IMR-90 (cell line): ENCODE data around the gene NELL1. TPM values are rescaled to one million over a fixed set of nuclear protein-coding genes. Genes with fewer than 3 reads are reported as not detected.

ENCODE experiments used
- ATAC-seq: fragments of 200-7000 bp; cut with Tn5 transposase; 2 replicates; pipeline ENCODE4 v1.9.1; 2020; ENCODE audit warnings: low read depth, mild to moderate bottlenecking, moderate library complexity
- BruUV-seq: library from RNA; stranded (reverse); fragments of 400-500 nt; replicated peaks from 2 replicates; lab custom pipeline; 2021; lab: Mats Ljungman, UMichigan
- CTCF ChIA-PET: fragments of 300-600 bp; formaldehyde crosslinking; extraction: SDS; loops from one replicate; lab custom pipeline; 2021; ENCODE audit warnings: antibody characterized with exemption; lab: Yijun Ruan, JAX
- POLR2A ChIA-PET: fragments of 300-600 bp; sonication (Branson Sonifier 250); formaldehyde crosslinking; loops from one replicate; lab custom pipeline; 2022; ENCODE audit warnings: antibody characterized with exemption; ENCODE audit not compliant: unreplicated experiment; lab: Charles Lee
- DNase-seq: peaks from one replicate; pipeline ENCODE4 v3.0.0; 2013
- H2AFZ ChIP-seq: replicated peaks from 2 replicates; pipeline ENCODE3; 2013; ENCODE audit warnings: low read length, mild to moderate bottlenecking; ENCODE audit not compliant: poor library complexity
- H2AK5ac ChIP-seq: 2 replicates; pipeline ENCODE4 v1.6.1; 2013; ENCODE audit warnings: low read depth, low read length, inconsistent platforms
- H2AK9ac ChIP-seq: replicated peaks from 2 replicates; pipeline ENCODE3; 2013; ENCODE audit warnings: mild to moderate bottlenecking, low read depth, low read length, moderate library complexity; ENCODE audit not compliant: poor library complexity
- H2BK120ac ChIP-seq: 2 replicates; pipeline ENCODE4 v1.6.1; 2013; ENCODE audit warnings: low read depth, low read length, inconsistent platforms
- H2BK15ac ChIP-seq: 3 replicates; pipeline ENCODE4 v1.6.1; 2013; ENCODE audit warnings: low read depth, low read length, inconsistent platforms
- H2BK20ac ChIP-seq: 2 replicates; pipeline ENCODE4 v1.6.1; 2013; ENCODE audit warnings: low read depth, mild to moderate bottlenecking, inconsistent platforms, low read length, moderate library complexity
- H2BK5ac ChIP-seq: 2 replicates; pipeline ENCODE4 v1.6.1; 2013; ENCODE audit warnings: mild to moderate bottlenecking, low read depth, low read length, inconsistent platforms; ENCODE audit not compliant: poor library complexity, severe bottlenecking
- H3K14ac ChIP-seq: replicated peaks from 2 replicates; pipeline ENCODE4 v1.6.1; 2013; ENCODE audit warnings: low read depth, low read length, inconsistent platforms
- H3K18ac ChIP-seq: 2 replicates; pipeline ENCODE4 v1.6.1; 2013; ENCODE audit warnings: low read depth, low read length, control low read depth
- H3K23ac ChIP-seq: 2 replicates; pipeline ENCODE4 v1.6.1; 2013; ENCODE audit warnings: low read depth, low read length, inconsistent platforms
- H3K27ac ChIP-seq: 2 replicates; pipeline ENCODE4 v1.5.1; 2013; ENCODE audit warnings: mild to moderate bottlenecking, control low read depth, low read length; ENCODE audit not compliant: insufficient read depth
- H3K27me3 ChIP-seq: 2 replicates; pipeline ENCODE4 v1.6.1; 2013; ENCODE audit warnings: low read length; ENCODE audit not compliant: control insufficient read depth, insufficient read depth
- H3K36me3 ChIP-seq: 2 replicates; pipeline ENCODE4 v1.6.1; 2013; ENCODE audit warnings: low read length, mixed read lengths; ENCODE audit not compliant: control insufficient read depth, insufficient read depth
- H3K4ac ChIP-seq: 2 replicates; pipeline ENCODE4 v1.6.1; 2013; ENCODE audit warnings: low read depth, low read length, inconsistent platforms
- H3K4me1 ChIP-seq: 2 replicates; pipeline ENCODE4 v1.6.1; 2013; ENCODE audit warnings: low read length, mixed read lengths; ENCODE audit not compliant: control insufficient read depth, insufficient read depth
- H3K4me2 ChIP-seq: 2 replicates; pipeline ENCODE4 v1.6.1; 2013; ENCODE audit warnings: low read depth, mild to moderate bottlenecking, control low read depth, low read length, moderate library complexity
- H3K4me3 ChIP-seq: 2 replicates; pipeline ENCODE4 v1.5.1; 2013; ENCODE audit warnings: low read depth, mild to moderate bottlenecking, control low read depth, low read length, moderate library complexity; ENCODE audit not compliant: insufficient read depth
- H3K56ac ChIP-seq: 2 replicates; pipeline ENCODE4 v1.6.1; 2013; ENCODE audit warnings: low read length, inconsistent platforms; ENCODE audit not compliant: insufficient read depth; ENCODE audit errors: extremely low read depth
- H3K79me1 ChIP-seq, 2 experiments: 2 replicates each; pipeline ENCODE4 v1.6.1; 2013; ENCODE audit warnings: low read length in 2 of 2, inconsistent platforms in 1 of 2, low read depth in 1 of 2
- H3K9ac ChIP-seq: 2 replicates; pipeline ENCODE4 v1.6.1; 2013; ENCODE audit warnings: low read depth, low read length, control low read depth
- H3K9me1 ChIP-seq: 2 replicates; pipeline ENCODE4 v1.6.1; 2013; ENCODE audit warnings: low read length, inconsistent platforms; ENCODE audit not compliant: insufficient read depth
- H3K9me3 ChIP-seq: 2 replicates; pipeline ENCODE4 v1.6.1; 2013; ENCODE audit warnings: low read length; ENCODE audit not compliant: control insufficient read depth, insufficient read depth
- H4K20me1 ChIP-seq: 2 replicates; pipeline ENCODE4 v1.6.1; 2013; ENCODE audit warnings: low read length, inconsistent platforms; ENCODE audit not compliant: insufficient read depth
- H4K5ac ChIP-seq: 2 replicates; pipeline ENCODE4 v1.6.1; 2013; ENCODE audit warnings: mild to moderate bottlenecking, low read depth, low read length, control low read depth
- H4K8ac ChIP-seq, 2 experiments: 2 replicates each; pipeline ENCODE4 v1.6.1; 2013; ENCODE audit warnings: low read depth in 2 of 2, low read length in 2 of 2, control low read depth in 1 of 2, inconsistent platforms in 1 of 2
- H4K91ac ChIP-seq: 2 replicates; pipeline ENCODE4 v1.6.1; 2013; ENCODE audit warnings: low read depth, low read length, inconsistent platforms; ENCODE audit not compliant: insufficient read depth
- BHLHE40 ChIP-seq: fragments of 150-350 bp; IDR thresholded peaks from 2 replicates; pipeline ENCODE4 v1.6.1; 2016; ENCODE audit warnings: mild to moderate bottlenecking, low read depth, low read length
- CEBPB ChIP-seq: IDR thresholded peaks from 2 replicates; pipeline ENCODE4 v1.6.1; 2012; ENCODE audit warnings: low read depth, low read length, improper control_type of control experiment
- FOS ChIP-seq: fragments of 150-350 bp; IDR thresholded peaks from 2 replicates; pipeline ENCODE4 v1.6.1; 2016; ENCODE audit warnings: low read depth, low read length
- MAZ ChIP-seq: IDR thresholded peaks from 2 replicates; pipeline ENCODE4 v1.6.1; 2012; ENCODE audit warnings: low read depth, mild to moderate bottlenecking, low read length, improper control_type of control experiment, moderate library complexity, borderline replicate concordance
- POLR2A ChIP-seq: IDR thresholded peaks from 2 replicates; pipeline ENCODE4 v1.6.1; 2012; ENCODE audit warnings: mild to moderate bottlenecking, low read depth, low read length
- RCOR1 ChIP-seq: IDR thresholded peaks from 2 replicates; pipeline ENCODE4 v1.6.1; 2012; ENCODE audit warnings: mild to moderate bottlenecking, low read length, improper control_type of control experiment; ENCODE audit not compliant: insufficient replicate concordance
- RFX5 ChIP-seq: IDR thresholded peaks from 2 replicates; pipeline ENCODE4 v1.8.0; 2012; ENCODE audit warnings: low read depth, mild to moderate bottlenecking, low read length, moderate library complexity
- dilution Hi-C: fragments of 300-500 bp; cut with HindIII; formaldehyde crosslinking; loops from one replicate; pipeline ENCODE4 v1.14.3; 2018; ENCODE audit warnings: low sequenced_read_pairs; ENCODE audit not compliant: unreplicated experiment
- in situ Hi-C: fragments of 300-500 bp; cut with MboI; formaldehyde crosslinking; loops from 3 replicates; pipeline ENCODE4 v1.14.3; 2019; ENCODE audit warnings: low sequenced_read_pairs, inconsistent platforms, mixed read lengths
- intact Hi-C: fragments of 100-400 bp; cut with micrococcal nuclease; formaldehyde crosslinking; loops from 2 replicates; pipeline ENCODE4 v1.10.0; 2022
- polyA plus RNA-seq, 3 experiments: library from polyadenylated mRNA; depleted of rRNA; stranded (reverse); fragments of >200 nt; gene quantifications; 2 replicates each; pipeline ENCODE4 v1.2.3, GENCODE V29; 2012; ENCODE audit warnings: low replicate concordance in 1 of 3
- total RNA-seq: library from RNA; depleted of rRNA; stranded (reverse); fragments of >200 nt; gene quantifications from 2 replicates; pipeline ENCODE4 v1.2.3, GENCODE V29; 2012

NELL1 gene
- total and polyA plus RNA-seq, 2 of the 4 experiments (the other 2 are of a cell fraction) = not detected

- H3K27ac ChIP-seq = no peak overlapping the region
- no peak overlapping the region for H3K14ac ChIP-seq
- CTCF ChIA-PET = no interaction called here
- no peak overlapping the region for H2BK15ac ChIP-seq
- no peak overlapping the region for H4K8ac ChIP-seq
- in situ Hi-C loops (no loop called here), intact Hi-C loops (no loop called here), dilution Hi-C loops (no loop called here)
- no peak overlapping the region for H2AK5ac ChIP-seq
- H3K4me2 ChIP-seq = no peak overlapping the region
- no peak overlapping the region for H2AFZ ChIP-seq
- H3K4ac ChIP-seq = no peak overlapping the region
- H3K9ac ChIP-seq = no peak overlapping the region
- H3K79me1 ChIP-seq = no peaks in the 10 kb centered on the region
- no peaks in the 10 kb centered on the region for H3K9me1 ChIP-seq
- H4K20me1 ChIP-seq = no peaks in the 10 kb centered on the region
- DNase-seq = no peak
- BruUV-seq = no TSS peak
- H4K91ac ChIP-seq = no peak overlapping the region
- POLR2A ChIA-PET = no interaction called here
- no peak overlapping the region for H3K56ac ChIP-seq
- no peak overlapping the region for H4K5ac ChIP-seq
- no peak overlapping the region for H2BK20ac ChIP-seq
- no peak for ATAC-seq
- H2AK9ac ChIP-seq = no peak overlapping the region
- no peak overlapping the region for H3K18ac ChIP-seq
- H3K4me3 ChIP-seq = no peak overlapping the region
- no peaks in the 10 kb centered on the region for H3K4me1 ChIP-seq
- H2BK120ac ChIP-seq = no peak overlapping the region
- H3K23ac ChIP-seq = no peak overlapping the region
- no peak overlapping the region for H2BK5ac ChIP-seq
- H3K9me3 ChIP-seq = peaks cover 12% of the 10 kb centered on the region
- no peaks in the 10 kb centered on the region for H3K36me3 ChIP-seq
- no peaks in the 10 kb centered on the region for H3K27me3 ChIP-seq
- TF ChIP-seq POLR2A (no peak), CEBPB (no peak), MAZ (no peak), RFX5 (no peak), RCOR1 (no peak), BHLHE40 (no peak), FOS (no peak)
Measured at GRCh38 chr11:21460082-21460481, 790.7 kb downstream of the NELL1 start.
